ENCODE measurements around the gene ELF5. TPM values are rescaled to one million over a fixed set of nuclear protein-coding genes. Genes with fewer than 3 reads are reported as not detected.

The ELF5 gene
- total RNA-seq, 2 experiments from 2014 or later, result not detected

DNA sequence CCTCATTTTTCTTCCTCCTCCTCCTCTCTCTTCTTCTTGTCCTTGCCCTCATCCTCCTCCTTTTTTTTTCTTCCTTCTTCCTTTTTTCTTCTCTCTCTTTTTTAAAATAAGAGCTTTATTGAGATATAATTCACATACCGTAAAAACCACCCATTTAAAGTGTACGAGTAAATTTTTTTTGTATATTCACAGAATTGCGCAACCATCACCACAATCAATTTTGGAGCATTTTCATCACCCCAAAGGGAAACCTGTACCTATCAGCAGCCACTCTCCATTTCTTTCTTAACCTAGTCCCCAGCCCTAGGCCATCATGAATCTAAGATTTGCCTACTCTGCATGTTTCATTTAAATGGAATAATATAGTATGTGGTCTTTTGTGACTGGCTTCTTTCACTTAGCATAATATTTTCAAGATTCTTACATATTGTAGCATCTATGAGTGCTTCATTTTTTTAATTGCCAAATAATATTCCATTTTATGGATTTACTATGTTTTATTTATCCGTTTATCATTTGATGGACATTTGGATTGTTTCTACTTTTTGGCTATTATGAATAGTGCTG, 39.9 kb downstream of the ELF5 start:
- no peaks in the 10 kb centered on the region for H3K79me2 ChIP-seq (ENCODE audit: insufficient read depth, low read depth, low read length)
- BruUV-seq (replicated peaks), result no TSS peak
- intact Hi-C loops (cut with micrococcal nuclease; ENCODE audit: unreplicated experiment), result no loop called here
- no peak overlapping the region for H3K4me3 ChIP-seq (ENCODE audit: low read depth, low read length, poor library complexity, severe bottlenecking)
- no peak overlapping the region for H3K27ac ChIP-seq (ENCODE audit: low read depth, low read length, poor library complexity, severe bottlenecking)
- no peaks in the 10 kb centered on the region for H4K20me1 ChIP-seq (ENCODE audit: insufficient read depth, low read length)
- ChIA-PET POLR2A (interaction anchor here (1.1 kb wide), 1 partner anchor 35 kb away, joined by 3 read pairs; the partner anchor contains the start of gene CAT), CTCF (ENCODE audit: unreplicated experiment) (no interaction called here)
- no peak overlapping the region for H3K4me2 ChIP-seq (ENCODE audit: low read length)
- TF ChIP-seq, protein P1, sequence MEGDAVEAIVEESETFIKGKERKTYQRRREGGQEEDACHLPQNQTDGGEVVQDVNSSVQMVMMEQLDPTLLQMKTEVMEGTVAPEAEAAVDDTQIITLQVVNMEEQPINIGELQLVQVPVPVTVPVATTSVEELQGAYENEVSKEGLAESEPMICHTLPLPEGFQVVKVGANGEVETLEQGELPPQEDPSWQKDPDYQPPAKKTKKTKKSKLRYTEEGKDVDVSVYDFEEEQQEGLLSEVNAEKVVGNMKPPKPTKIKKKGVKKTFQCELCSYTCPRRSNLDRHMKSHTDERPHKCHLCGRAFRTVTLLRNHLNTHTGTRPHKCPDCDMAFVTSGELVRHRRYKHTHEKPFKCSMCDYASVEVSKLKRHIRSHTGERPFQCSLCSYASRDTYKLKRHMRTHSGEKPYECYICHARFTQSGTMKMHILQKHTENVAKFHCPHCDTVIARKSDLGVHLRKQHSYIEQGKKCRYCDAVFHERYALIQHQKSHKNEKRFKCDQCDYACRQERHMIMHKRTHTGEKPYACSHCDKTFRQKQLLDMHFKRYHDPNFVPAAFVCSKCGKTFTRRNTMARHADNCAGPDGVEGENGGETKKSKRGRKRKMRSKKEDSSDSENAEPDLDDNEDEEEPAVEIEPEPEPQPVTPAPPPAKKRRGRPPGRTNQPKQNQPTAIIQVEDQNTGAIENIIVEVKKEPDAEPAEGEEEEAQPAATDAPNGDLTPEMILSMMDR (conservative IDR thresholded peaks at IDR 0.05; ENCODE audit: low read length), result no peak
- no peak for TF ChIP-seq EZH2phosphoT487 (IDR thresholded peaks at IDR 0.05; ENCODE audit: borderline replicate concordance, low read depth, low read length)
- H2AFZ ChIP-seq (ENCODE audit: low read length), result no peak overlapping the region
- H3K36me3 ChIP-seq (ENCODE audit: insufficient read depth, low read length), result peaks cover 48% of the 10 kb centered on the region
- H3K9me3 ChIP-seq (ENCODE audit: low read length), result peaks cover under 1% of the 10 kb centered on the region; the same call in 1 of the 2 replicates
- H3K4me1 ChIP-seq (ENCODE audit: insufficient read depth, low read length, poor library complexity, severe bottlenecking), result no peaks in the 10 kb centered on the region
- no peak for DNase-seq (ENCODE audit: low spot score)
- no peaks in the 10 kb centered on the region for H3K9me2 ChIP-seq (ENCODE audit: insufficient read depth, low read length)

DNA sequence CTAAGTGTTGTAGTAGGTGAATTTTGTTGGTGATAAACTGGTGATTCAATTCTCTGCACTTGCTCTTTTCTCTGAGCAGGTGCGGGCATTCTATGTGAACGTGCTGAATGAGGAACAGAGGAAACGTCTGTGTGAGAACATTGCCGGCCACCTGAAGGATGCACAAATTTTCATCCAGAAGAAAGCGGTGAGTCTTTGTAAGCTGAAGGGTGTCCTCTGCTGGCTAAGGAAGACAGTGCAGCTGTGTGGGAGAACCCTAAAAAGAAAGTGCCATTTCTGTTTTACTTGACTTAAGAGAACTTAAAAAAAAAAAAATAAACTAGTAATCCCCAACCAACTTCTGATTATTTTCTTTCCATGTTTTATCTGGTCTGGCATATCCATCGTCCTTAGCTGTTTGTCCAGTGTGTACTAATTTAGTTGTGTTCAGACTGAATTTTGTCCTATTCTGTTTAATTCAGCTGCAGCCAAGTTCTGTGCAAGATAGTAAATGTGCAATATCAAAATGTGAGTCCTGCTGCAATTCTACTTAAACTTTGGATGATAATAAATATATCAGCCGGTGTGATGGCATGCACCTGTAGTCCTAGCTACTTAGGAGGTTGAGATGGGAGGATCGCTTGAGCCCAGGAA, 45.3 kb downstream of the ELF5 start:
- no peak for TF ChIP-seq EZH2phosphoT487 (IDR thresholded peaks at IDR 0.05; ENCODE audit: borderline replicate concordance, low read depth, low read length)
- TF ChIP-seq, protein P1 (conservative IDR thresholded peaks at IDR 0.05; ENCODE audit: low read length), result peak; percentile 74
- Histone ChIP-seq H3K4me1 (ENCODE audit: insufficient read depth, low read length, poor library complexity, severe bottlenecking) (no peaks in the 10 kb centered on the region), H3K4me2 (ENCODE audit: low read length) (no peak overlapping the region), H3K9me3 (ENCODE audit: low read length) (peaks cover 25% of the 10 kb centered on the region; the same call in 1 of the 2 replicates), H3K9me2 (ENCODE audit: insufficient read depth, low read length) (no peaks in the 10 kb centered on the region), H4K20me1 (ENCODE audit: insufficient read depth, low read length) (no peaks in the 10 kb centered on the region), H3K36me3 (ENCODE audit: insufficient read depth, low read length) (peaks cover 94% of the 10 kb centered on the region), H3K79me2 (ENCODE audit: insufficient read depth, low read depth, low read length) (no peaks in the 10 kb centered on the region), H3K27ac (ENCODE audit: low read depth, low read length, poor library complexity, severe bottlenecking) (no peak overlapping the region), H2AFZ (ENCODE audit: low read length) (no peak overlapping the region), H3K4me3 (ENCODE audit: low read depth, low read length, poor library complexity, severe bottlenecking) (no peak overlapping the region)
- DNase-seq (ENCODE audit: low spot score), result peak; percentile 23
- ChIA-PET POLR2A (interaction anchor here (0.7 to 1.0 kb wide), 3 partner anchors 9 to 28 kb away, joined by 3 to 4 read pairs (median 3); no protein-coding TSS in a partner anchor), CTCF (ENCODE audit: unreplicated experiment) (no interaction called here)
- BruUV-seq (replicated peaks), result no TSS peak
- intact Hi-C loops (cut with micrococcal nuclease; ENCODE audit: unreplicated experiment), result no loop called here
